GM12874 (cell line): ENCODE data around the gene PHIP.

Experiments
- TF ChIP-seq, protein P1 (sequence below): IDR thresholded peaks from 2 replicates; pipeline ENCODE4 v1.5.1; 2011; ENCODE audit warnings: low read depth, mild to moderate bottlenecking, control low read depth, low read length, moderate library complexity; ENCODE audit not compliant: insufficient read depth

PHIP gene

DNA sequence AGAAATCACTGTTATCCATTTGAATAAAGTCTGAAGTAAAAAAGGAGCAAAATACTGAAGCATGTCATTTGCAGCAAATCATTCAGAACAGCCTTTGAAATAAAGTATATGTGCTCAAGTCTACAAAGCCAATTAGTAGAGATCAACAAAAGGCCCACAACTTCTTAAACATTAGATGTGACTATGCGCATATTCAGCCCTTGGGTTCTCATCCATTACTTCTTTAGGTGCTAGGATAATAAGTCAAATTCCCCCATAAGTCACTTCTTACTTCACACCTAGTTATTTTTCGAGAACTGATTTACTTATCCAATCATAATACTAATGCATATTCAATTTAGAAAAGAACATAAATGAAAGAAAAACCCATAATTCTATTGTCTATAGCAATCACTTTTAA, 31.0 kb downstream of the PHIP start:
- TF ChIP-seq, protein P1, sequence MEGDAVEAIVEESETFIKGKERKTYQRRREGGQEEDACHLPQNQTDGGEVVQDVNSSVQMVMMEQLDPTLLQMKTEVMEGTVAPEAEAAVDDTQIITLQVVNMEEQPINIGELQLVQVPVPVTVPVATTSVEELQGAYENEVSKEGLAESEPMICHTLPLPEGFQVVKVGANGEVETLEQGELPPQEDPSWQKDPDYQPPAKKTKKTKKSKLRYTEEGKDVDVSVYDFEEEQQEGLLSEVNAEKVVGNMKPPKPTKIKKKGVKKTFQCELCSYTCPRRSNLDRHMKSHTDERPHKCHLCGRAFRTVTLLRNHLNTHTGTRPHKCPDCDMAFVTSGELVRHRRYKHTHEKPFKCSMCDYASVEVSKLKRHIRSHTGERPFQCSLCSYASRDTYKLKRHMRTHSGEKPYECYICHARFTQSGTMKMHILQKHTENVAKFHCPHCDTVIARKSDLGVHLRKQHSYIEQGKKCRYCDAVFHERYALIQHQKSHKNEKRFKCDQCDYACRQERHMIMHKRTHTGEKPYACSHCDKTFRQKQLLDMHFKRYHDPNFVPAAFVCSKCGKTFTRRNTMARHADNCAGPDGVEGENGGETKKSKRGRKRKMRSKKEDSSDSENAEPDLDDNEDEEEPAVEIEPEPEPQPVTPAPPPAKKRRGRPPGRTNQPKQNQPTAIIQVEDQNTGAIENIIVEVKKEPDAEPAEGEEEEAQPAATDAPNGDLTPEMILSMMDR = no peak

DNA sequence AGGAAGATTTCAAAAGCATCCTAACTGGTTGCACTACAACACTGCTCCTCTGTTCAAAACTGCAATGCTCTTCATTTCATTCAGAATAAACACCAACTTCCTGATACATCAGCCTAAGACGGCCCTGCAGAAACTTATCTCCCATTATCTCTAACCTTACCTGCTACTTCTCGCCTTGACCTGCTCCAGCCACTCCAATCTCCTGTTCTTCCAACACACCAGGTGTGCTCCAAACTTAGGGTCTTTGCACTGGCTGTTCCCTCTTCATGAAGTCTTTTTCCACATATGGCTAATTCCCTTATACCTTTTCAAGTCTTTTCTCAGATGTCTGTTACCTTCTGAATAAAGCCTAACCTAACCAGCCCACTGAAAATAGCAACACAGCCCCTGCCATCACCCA, 32.1 kb downstream of the PHIP start:
- TF ChIP-seq, protein P1 = no peak

DNA sequence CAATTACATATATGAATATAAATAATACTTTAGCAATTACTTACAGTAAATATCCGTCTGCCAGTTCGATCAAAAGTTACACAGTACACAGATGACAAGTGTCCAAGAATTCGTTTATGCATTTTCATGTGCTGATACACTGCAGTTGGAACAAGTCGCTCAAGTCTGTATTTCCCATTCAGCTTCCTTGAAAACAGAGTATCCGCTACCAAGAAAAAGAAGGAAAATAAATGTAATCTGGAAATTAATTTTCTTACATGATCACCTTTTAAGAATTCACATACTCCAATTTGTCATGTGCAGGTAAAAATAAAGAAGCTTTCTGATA, 35.3 kb downstream of the PHIP start:
- TF ChIP-seq, protein P1 = no peak

DNA sequence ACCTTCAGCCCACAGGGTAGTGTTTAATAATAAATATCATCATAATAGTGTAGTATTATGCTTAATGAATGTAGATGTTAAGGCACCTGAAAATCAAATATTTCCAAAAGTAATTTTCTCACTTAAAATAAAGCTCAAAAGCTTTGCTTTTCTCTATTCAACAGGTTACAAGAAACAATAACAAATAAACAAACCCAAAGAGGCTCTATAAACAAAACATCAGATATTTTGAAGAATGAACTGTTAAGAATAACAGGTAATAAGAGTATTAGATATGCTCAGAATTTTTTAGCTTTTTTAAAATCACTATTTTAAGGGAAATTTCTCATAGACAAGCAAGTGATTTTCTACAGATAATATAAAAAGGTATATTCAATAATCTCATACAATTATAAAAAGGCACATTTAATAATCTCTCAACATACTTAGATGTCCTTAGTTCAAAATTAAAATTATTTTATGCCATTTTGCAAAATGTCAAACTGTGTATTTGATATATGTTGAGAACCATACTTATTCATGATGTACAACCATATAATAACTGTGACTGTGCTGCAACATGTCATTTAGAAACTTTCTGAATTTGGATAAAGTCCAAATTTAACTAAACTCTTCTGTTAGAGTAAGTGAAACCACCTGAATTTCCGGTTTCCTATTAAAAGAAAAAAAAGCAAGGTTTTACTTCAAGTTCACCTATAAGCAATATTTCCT, 35.8 kb downstream of the PHIP start:
- TF ChIP-seq, protein P1 = no peak

DNA sequence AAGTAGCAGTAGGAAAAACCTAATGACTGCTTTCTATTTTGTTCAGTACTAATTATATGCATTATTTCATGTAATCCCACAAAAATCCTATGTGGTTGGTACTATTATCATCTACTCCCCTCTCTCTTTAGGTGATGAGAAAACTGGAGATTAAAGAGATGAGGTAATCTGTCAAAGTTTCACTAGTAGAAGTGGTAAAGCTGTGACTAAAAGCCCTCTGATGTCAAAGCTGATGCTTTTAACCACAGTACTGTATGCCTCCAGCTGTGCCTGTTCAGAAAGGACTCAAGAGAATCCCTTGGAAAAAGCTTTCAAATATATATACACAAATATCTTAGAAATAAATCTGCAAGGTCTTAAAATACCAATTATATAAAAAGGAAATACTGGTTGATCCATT, 38.0 kb downstream of the PHIP start:
- TF ChIP-seq, protein P1 = no peak

DNA sequence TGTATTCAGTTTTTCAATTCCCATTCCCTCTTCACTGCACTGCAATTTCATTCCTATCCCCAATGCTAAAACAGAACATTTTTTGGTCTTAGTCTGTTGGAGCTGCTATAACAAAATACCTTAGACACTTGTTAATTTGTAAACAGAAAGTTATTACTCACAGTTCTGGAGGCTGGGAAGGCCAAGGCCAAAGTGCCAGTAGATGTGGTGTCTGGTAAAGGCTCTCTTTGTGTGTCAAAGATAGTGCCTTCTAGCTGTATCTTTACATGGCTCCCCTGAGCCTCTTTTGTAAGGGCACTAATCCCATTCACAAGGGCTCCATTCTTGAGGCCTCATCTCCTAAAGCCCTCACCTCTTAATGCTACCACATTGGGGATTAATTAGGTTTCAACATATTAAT, 40.0 kb downstream of the PHIP start:
- TF ChIP-seq, protein P1 = no peak

DNA sequence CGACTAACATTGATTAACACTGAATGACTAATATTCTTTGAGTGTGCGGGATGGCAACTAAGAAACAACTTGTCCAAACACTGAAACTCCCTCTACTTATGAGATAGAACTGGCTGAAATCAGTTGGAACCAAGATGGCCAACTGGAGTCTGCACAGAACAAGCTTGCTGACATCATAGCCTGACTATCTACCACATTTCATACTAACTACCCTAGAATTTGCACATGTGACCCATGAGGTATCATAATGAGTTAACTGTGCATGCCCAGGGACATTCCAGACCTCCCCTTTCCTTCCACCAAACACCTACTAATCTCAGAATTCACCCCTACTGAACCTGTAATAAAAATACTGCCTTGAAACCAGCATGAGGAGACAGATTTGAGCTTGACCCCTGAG, 43.2 kb downstream of the PHIP start:
- TF ChIP-seq, protein P1 = no peak
